Measurements from ENCODE around the gene MPI. TPM values are rescaled to one million over a fixed set of nuclear protein-coding genes. Genes with fewer than 3 reads are reported as not detected.
A peak's percentile ranks its signal among the peaks of the same experiment; 100 is the strongest.

Gene MPI
- total and polyA plus RNA-seq, 10 of the 15 experiments (the other 5 are each of a cell fraction or from before 2014, with no cell fraction given), result 35.6 to 93.9 (median 44.1) TPM

- TF ChIP-seq FOXM1 (IDR thresholded peaks at IDR 0.05; ENCODE audit: low read depth, low read length), result peak; percentile 98
- TF ChIP-seq ETV6 (conservative IDR thresholded peaks at IDR 0.05 in 1 of 2, IDR thresholded peaks at IDR 0.05 in 1 of 2; ENCODE audit: borderline replicate concordance in 1 of 2, low read depth in 1 of 2), result peak in 1 of 2 experiments; percentile 92; a peak in 2 of 4 replicates
- peak; percentile 73 for TF ChIP-seq CREB1 (IDR thresholded peaks at IDR 0.05; ENCODE audit: low read depth)
- peak; percentile 73; the same call in 1 of the 2 replicates for TF ChIP-seq LARP7 (IDR thresholded peaks at IDR 0.05)
- TF ChIP-seq SKIL (IDR thresholded peaks at IDR 0.05; ENCODE audit: low read depth, poor library complexity, severe bottlenecking), result peak; percentile 98
- TF ChIP-seq, protein P1, sequence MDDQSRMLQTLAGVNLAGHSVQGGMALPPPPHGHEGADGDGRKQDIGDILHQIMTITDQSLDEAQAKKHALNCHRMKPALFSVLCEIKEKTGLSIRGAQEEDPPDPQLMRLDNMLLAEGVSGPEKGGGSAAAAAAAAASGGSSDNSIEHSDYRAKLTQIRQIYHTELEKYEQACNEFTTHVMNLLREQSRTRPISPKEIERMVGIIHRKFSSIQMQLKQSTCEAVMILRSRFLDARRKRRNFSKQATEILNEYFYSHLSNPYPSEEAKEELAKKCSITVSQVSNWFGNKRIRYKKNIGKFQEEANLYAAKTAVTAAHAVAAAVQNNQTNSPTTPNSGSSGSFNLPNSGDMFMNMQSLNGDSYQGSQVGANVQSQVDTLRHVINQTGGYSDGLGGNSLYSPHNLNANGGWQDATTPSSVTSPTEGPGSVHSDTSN (IDR thresholded peaks at IDR 0.05; ENCODE audit: insufficient replicate concordance, low read depth, low read length), result peak; percentile 93
- peak; percentile 40; the same call in 1 of the 2 replicates for TF ChIP-seq ATF7 (IDR thresholded peaks at IDR 0.05; ENCODE audit: low read depth)
- no peak for TF ChIP-seq BRCA1 (IDR thresholded peaks at IDR 0.05; ENCODE audit: low read depth, low read length)
- peak; percentile 42; the same call in 1 of the 2 replicates for TF ChIP-seq ZNF217 (IDR thresholded peaks at IDR 0.05)
- no peak for TF ChIP-seq SMAD1 (IDR thresholded peaks at IDR 0.05; ENCODE audit: low read depth, partially characterized antibody)
- peak; percentile 90 for TF ChIP-seq PML (IDR thresholded peaks at IDR 0.05; ENCODE audit: low read length)
- TF ChIP-seq TAF1 (IDR thresholded peaks at IDR 0.05; ENCODE audit: borderline replicate concordance, low read depth, low read length), result peak; percentile 68; the same call in 1 of the 2 replicates
- no peak for TF ChIP-seq FOXK2 (IDR thresholded peaks at IDR 0.05)
- TF ChIP-seq SRF (IDR thresholded peaks at IDR 0.05; ENCODE audit: low read depth in 2 of 2, low read length in 2 of 2), result peak; percentile 16 to 86; a peak in 2 of 4 replicates
- TF ChIP-seq SMARCA5 (IDR thresholded peaks at IDR 0.05), result 0 out of 2 replicates have a peak, but pooled peaks have one; percentile 12
- peak; percentile 87 for TF ChIP-seq SPI1 (IDR thresholded peaks at IDR 0.05; ENCODE audit: borderline replicate concordance, insufficient read depth, low read depth, low read length)
- TF ChIP-seq EP300 (IDR thresholded peaks at IDR 0.05; ENCODE audit: borderline replicate concordance in 1 of 2, control insufficient read depth in 1 of 2, low read depth in 2 of 2, low read length in 2 of 2), result peak; percentile 59 to 95
- TF ChIP-seq NR2F1 (conservative IDR thresholded peaks at IDR 0.05), result peak; percentile 44; the same call in 1 of the 2 replicates
- TF ChIP-seq CHD2 (IDR thresholded peaks at IDR 0.05; ENCODE audit: borderline replicate concordance, low read depth, low read length), result peak; percentile 52; the same call in 1 of the 2 replicates
- peak; percentile 83 for TF ChIP-seq NKRF (conservative IDR thresholded peaks at IDR 0.05)
- no peak for TF ChIP-seq E2F4 (IDR thresholded peaks at IDR 0.05; ENCODE audit: low read depth, low read length)
- TF ChIP-seq POLR2A (IDR thresholded peaks at IDR 0.05; ENCODE audit: low read depth, low read length), result peak; percentile 40
- peak; percentile 94 for TF ChIP-seq PAX5 (IDR thresholded peaks at IDR 0.05; ENCODE audit: borderline replicate concordance, low read depth, low read length)
- TF ChIP-seq EED (IDR thresholded peaks at IDR 0.05; ENCODE audit: low read depth), result peak; percentile 100
- peak; percentile 70 for TF ChIP-seq POLR2AphosphoS5 (IDR thresholded peaks at IDR 0.05; ENCODE audit: low read length)
These were observed 20.0 kb upstream of the MPI start (continued) for GRCh38 chr15:74869726-74870407.

Measured in GM12878 (cell line).